Thyroid gland (tissue), 4 donors: Measurements from ENCODE around the gene SGPL1. TPM values are rescaled to one million over a fixed set of nuclear protein-coding genes. Genes with fewer than 3 reads are reported as not detected.

ENCODE experiments used
- DNase-seq, 2 donors: peaks; one replicate each; pipeline ENCODE4 v3.0.0-alpha.2; 2019
- H3K27ac ChIP-seq, 3 donors: fragments of 200-600 bp; sonication (generic); 1 replicate in 2 of 3; 2 replicates in 1 of 3; pipeline ENCODE4 v1.5.1; 2016 to 2019; ENCODE audit warnings: mild to moderate bottlenecking in 1 of 3, moderate library complexity in 1 of 3
- H3K27me3 ChIP-seq: fragments of 200-600 bp; sonication (generic); one replicate; pipeline ENCODE4 v1.5.1; 2019
- H3K36me3 ChIP-seq, 2 donors: fragments of 200-600 bp; sonication (generic); one replicate each; pipeline ENCODE4 v1.5.1; 2016 to 2019
- H3K4me1 ChIP-seq, 2 donors: fragments of 200-600 bp; sonication (generic); one replicate each; pipeline ENCODE4 v1.5.1; 2017 to 2019
- H3K4me3 ChIP-seq, 3 donors: fragments of 200-600 bp; sonication (generic); replicated peaks in 1 of 3; 1 replicate in 2 of 3; 2 replicates in 1 of 3; pipeline ENCODE4 v1.5.1; 2016; ENCODE audit warnings: mild to moderate bottlenecking in 1 of 3
- H3K9me3 ChIP-seq: fragments of 200-600 bp; sonication (generic); one replicate; pipeline ENCODE4 v1.5.1; 2017
- POLR2A ChIP-seq, 2 donors: fragments of 450-650 bp; IDR thresholded peaks; one replicate each; pipeline ENCODE4 v1.6.1; 2017; ENCODE audit warnings: antibody characterized with exemption in 2 of 2, mild to moderate bottlenecking in 2 of 2, moderate library complexity in 1 of 2
- WGBS, 2 donors: methylation state at CpG; one replicate each; pipeline ENCODE4 v1.1.5; 2017; 5-methylcytosine and 5-hydroxymethylcytosine counted together
- intact Hi-C: fragments of 100-400 bp; cut with DNase I; formaldehyde crosslinking; loops from one replicate; pipeline ENCODE4 v1.15.1; 2023
- total RNA-seq, 4 donors: library from RNA; depleted of rRNA; stranded (reverse); fragments of >200 nt; gene quantifications; one replicate each; pipeline ENCODE4 v1.2.3, GENCODE V29; 2016
- TF ChIP-seq, protein P1 (sequence below), 6 experiments: fragments of 200-600 bp in 3 of 6; fragments of 450-650 bp in 3 of 6; sonication (generic) in 3 of 6; IDR thresholded peaks; one replicate each; pipeline ENCODE4 v1.5.1; 2016 to 2019; ENCODE audit warnings: antibody characterized with exemption in 6 of 6, mild to moderate bottlenecking in 2 of 6, inconsistent platforms in 1 of 6, moderate library complexity in 1 of 6

The SGPL1 gene
- total RNA-seq, 4 donors from 2014 or later, result 40.6 to 64.4 (median 46.1) TPM

DNA sequence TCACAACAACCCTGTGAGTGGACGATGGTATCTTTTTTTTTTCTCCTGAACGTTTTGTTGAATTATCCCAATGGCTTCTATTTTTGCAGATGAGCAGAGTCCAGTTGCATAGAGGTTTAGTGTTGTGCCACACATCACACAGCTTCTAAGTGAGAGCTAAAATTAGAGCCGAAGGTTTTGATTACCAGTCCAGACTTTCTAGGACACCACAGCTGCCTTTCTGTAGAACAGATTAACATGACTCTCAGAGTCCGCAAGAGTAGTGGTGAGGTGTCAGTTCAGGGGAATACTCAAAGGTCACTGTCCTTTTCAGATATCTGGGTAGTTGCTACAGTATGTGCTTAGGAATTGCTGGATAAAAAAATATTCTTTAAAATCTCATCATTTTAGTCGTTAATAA lies 13.8 kb downstream of the SGPL1 start:
- no peak overlapping the region for H3K27ac ChIP-seq
- WGBS, 2 donors, result 85 to 88% methylated on average over 5 of the region's 5 CpGs

DNA sequence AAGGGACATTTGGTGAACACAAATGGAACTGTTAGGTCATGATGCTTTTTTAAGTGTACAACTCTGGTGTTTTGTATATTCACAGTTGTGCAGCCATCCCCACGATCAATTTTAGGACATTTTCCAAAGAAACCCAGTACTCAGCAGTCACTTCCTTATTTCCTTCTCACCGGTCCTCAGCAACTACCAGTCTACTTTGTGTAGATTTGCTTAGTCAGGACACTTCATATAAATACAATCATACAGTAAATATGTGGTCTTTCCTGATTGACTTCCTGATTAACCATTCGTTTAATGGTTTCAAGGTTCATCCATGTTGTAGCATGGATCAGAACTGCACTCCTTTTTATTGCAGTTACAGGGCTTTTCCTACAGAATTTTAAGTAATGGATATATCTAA lies 14.4 kb downstream of the SGPL1 start:
- intact Hi-C loops, result no loop called here

More for the DNA sequence above, 13.8 kb downstream of the SGPL1 start:
- TF ChIP-seq POLR2A (IDR thresholded peaks at IDR 0.05), result no peak
- TF ChIP-seq, protein P1, sequence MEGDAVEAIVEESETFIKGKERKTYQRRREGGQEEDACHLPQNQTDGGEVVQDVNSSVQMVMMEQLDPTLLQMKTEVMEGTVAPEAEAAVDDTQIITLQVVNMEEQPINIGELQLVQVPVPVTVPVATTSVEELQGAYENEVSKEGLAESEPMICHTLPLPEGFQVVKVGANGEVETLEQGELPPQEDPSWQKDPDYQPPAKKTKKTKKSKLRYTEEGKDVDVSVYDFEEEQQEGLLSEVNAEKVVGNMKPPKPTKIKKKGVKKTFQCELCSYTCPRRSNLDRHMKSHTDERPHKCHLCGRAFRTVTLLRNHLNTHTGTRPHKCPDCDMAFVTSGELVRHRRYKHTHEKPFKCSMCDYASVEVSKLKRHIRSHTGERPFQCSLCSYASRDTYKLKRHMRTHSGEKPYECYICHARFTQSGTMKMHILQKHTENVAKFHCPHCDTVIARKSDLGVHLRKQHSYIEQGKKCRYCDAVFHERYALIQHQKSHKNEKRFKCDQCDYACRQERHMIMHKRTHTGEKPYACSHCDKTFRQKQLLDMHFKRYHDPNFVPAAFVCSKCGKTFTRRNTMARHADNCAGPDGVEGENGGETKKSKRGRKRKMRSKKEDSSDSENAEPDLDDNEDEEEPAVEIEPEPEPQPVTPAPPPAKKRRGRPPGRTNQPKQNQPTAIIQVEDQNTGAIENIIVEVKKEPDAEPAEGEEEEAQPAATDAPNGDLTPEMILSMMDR (IDR thresholded peaks at IDR 0.05), result no peak
- no peaks in the 10 kb centered on the region for H3K27me3 ChIP-seq
- no peak for DNase-seq
- H3K4me1 ChIP-seq, result peaks cover 12 to 13% of the 10 kb centered on the region in 2 donors
- H3K9me3 ChIP-seq, result no peaks in the 10 kb centered on the region
- H3K36me3 ChIP-seq, result no peaks in the 10 kb centered on the region
- intact Hi-C loops, result no loop called here
- H3K4me3 ChIP-seq, result no peak overlapping the region

DNA sequence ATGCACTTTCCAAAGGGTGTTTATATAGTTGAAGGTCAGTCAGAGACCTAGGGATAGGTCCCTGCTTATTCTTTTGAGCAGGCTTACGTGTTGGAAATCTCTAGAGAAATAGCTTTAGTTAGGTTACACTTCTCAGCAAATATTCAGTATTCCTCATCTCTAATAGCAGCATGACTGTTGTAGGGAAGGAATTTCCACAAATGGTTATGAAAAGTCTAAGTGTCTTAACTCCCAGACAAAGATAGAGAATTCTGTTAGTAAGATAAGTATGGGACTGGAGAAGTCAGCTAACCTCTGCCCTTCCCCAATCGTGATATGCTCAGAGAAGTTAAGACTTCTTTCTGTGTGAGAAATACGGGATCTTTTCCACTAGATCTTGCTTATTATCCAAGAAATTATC lies 16.5 kb downstream of the SGPL1 start:
- Histone ChIP-seq H3K4me1 (peaks cover 21 to 27% of the 10 kb centered on the region in 2 donors), H3K9me3 (no peaks in the 10 kb centered on the region), H3K4me3 (no peak overlapping the region), H3K27ac (peak overlapping the region in 1 of 3 donors; percentile 22), H3K36me3 (no peaks in the 10 kb centered on the region), H3K27me3 (no peaks in the 10 kb centered on the region)
- DNase-seq, result no peak
- whole genome bisulfite sequencing, 2 donors, result 89 to 92% methylated on average over 3 of the region's 3 CpGs
- no peak for TF ChIP-seq POLR2A (IDR thresholded peaks at IDR 0.05)
- TF ChIP-seq, protein P1 (IDR thresholded peaks at IDR 0.05), result no peak
- intact Hi-C loops, result no loop called here

More for the DNA sequence above, 14.4 kb downstream of the SGPL1 start:
- no peak for DNase-seq
- no peaks in the 10 kb centered on the region for H3K9me3 ChIP-seq
- H3K4me3 ChIP-seq, result no peak overlapping the region
- H3K27ac ChIP-seq, result no peak overlapping the region
- no peaks in the 10 kb centered on the region for H3K36me3 ChIP-seq
- 64 to 67% methylated on average over 3 of the region's 3 CpGs for WGBS, 2 donors
- no peaks in the 10 kb centered on the region for H3K27me3 ChIP-seq
- no peak for TF ChIP-seq POLR2A (IDR thresholded peaks at IDR 0.05)
- TF ChIP-seq, protein P1 (IDR thresholded peaks at IDR 0.05), result no peak
- H3K4me1 ChIP-seq, result peaks cover 12 to 13% of the 10 kb centered on the region in 2 donors

DNA sequence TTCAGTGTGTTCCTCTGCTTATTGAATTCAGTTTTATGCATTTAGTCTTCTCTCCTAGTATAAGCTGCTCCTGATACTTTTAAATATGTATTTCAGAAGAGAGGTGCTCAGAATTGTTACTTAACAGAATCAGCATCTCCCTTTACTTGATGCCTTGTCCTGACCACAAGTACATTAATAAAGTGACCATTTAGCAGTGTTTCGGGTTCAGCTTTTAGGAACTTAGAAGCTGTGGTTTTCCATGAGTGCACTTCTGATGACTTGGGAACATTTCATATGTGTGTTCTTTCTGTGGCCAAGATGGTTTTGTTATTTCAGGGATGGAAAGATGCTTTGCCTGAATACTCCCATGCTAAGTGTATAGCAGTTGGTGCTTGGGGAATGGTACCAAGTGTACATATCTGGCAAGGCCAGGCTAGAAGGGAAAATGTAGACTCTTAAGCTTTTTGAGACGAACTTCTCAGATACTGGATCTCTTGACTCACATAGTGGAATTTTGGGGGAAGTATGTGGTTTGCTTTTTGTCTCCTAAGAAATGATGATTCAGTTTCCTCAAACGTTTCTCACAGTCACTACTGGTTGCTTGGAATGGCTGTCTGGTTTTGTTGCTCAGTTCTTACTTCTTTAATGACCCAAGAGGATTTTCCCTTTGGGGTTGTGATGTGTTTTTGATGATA lies 17.2 kb downstream of the SGPL1 start:
- 30 to 36% methylated on average over 3 of the region's 3 CpGs for WGBS, 2 donors
- intact Hi-C loops, result no loop called here
- no peak for DNase-seq
- TF ChIP-seq, protein P1 (IDR thresholded peaks at IDR 0.05), result no peak
- TF ChIP-seq POLR2A (IDR thresholded peaks at IDR 0.05), result no peak
- Histone ChIP-seq H3K4me3 (no peak overlapping the region), H3K36me3 (no peaks in the 10 kb centered on the region), H3K4me1 (peaks cover 21 to 27% of the 10 kb centered on the region in 2 donors), H3K9me3 (no peaks in the 10 kb centered on the region), H3K27me3 (no peaks in the 10 kb centered on the region), H3K27ac (peak overlapping the region; percentile 16 to 22 (median 22))

DNA sequence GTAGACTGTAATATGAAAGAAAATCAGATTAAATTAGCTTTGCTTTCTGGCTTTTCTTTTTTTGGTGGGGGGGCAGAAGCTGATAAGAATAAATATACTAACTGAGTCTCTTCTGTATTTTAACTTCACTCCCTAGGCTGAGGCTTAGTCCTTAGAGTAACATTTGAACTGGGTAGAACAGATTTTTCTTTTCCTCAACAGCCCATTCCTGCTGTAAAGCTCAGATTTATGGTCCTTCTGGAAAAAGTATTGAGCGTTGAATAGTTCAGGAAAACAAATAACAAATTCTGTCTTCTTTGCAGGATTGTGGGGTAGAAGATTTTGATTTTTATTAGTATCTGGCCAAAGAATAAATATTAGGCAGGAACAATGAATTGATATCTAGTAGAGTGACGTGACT lies 17.9 kb downstream of the SGPL1 start:
- peak overlapping the region in 2 of 3 donors; percentile 16 to 22 for H3K27ac ChIP-seq
- H3K4me3 ChIP-seq, result no peak overlapping the region
- peaks cover 21 to 27% of the 10 kb centered on the region in 2 donors for H3K4me1 ChIP-seq
- intact Hi-C loops, result no loop called here
- WGBS, 2 donors, result 95 to 99% methylated on average over 2 of the region's 2 CpGs
- no peak for TF ChIP-seq POLR2A (IDR thresholded peaks at IDR 0.05)
- TF ChIP-seq, protein P1 (IDR thresholded peaks at IDR 0.05), result no peak
- H3K27me3 ChIP-seq, result no peaks in the 10 kb centered on the region
- H3K36me3 ChIP-seq, result no peaks in the 10 kb centered on the region
- H3K9me3 ChIP-seq, result no peaks in the 10 kb centered on the region
- DNase-seq, result no peak
